KOPT-K1 (cell line): ENCODE data around the gene C2CD3.

ENCODE experiments used
- H3K27ac ChIP-seq: fragments of 200-600 bp; sonication (generic); 2 replicates; pipeline ENCODE4 v1.5.1; 2016; ENCODE audit warnings: antibody characterized with exemption, mild to moderate bottlenecking, low read depth, low read length; ENCODE audit not compliant: poor library complexity, severe bottlenecking
- H3K36me3 ChIP-seq: fragments of 200-600 bp; sonication (generic); 2 replicates; pipeline ENCODE4 v1.5.1; 2017; ENCODE audit warnings: antibody characterized with exemption, mild to moderate bottlenecking, low read length, moderate library complexity; ENCODE audit not compliant: insufficient read depth
- H3K9me3 ChIP-seq: fragments of 200-600 bp; sonication (generic); 2 replicates; pipeline ENCODE4 v1.5.1; 2017; ENCODE audit warnings: antibody characterized with exemption, low read length, mild to moderate bottlenecking; ENCODE audit not compliant: insufficient read depth, poor library complexity, severe bottlenecking

The C2CD3 gene

GRCh38 chr11:74015919-74016684, 154.7 kb downstream of the C2CD3 start:
- H3K9me3 ChIP-seq: no peaks in the 10 kb centered on the region
- H3K27ac ChIP-seq: no peak overlapping the region
- peaks cover 53% of the 10 kb centered on the region for H3K36me3 ChIP-seq

- H3K27ac ChIP-seq: peak overlapping the region; percentile 7
- H3K36me3 ChIP-seq: peaks cover 50% of the 10 kb centered on the region
- no peaks in the 10 kb centered on the region for H3K9me3 ChIP-seq
These were observed 155.9 kb downstream of the C2CD3 start for GRCh38 chr11:74014880-74015279.

- H3K9me3 ChIP-seq: no peaks in the 10 kb centered on the region
- H3K27ac ChIP-seq: no peak overlapping the region
- H3K36me3 ChIP-seq: peaks cover 41% of the 10 kb centered on the region
These were observed 157.7 kb downstream of the C2CD3 start for GRCh38 chr11:74013141-74013540.

GRCh38 chr11:74012074-74012809, 158.6 kb downstream of the C2CD3 start:
- Histone ChIP-seq H3K9me3 (no peaks in the 10 kb centered on the region), H3K27ac (peak overlapping the region; percentile 4), H3K36me3 (peaks cover 35% of the 10 kb centered on the region)

- Histone ChIP-seq H3K9me3 (no peaks in the 10 kb centered on the region), H3K27ac (peak overlapping the region; percentile 4), H3K36me3 (peaks cover 28% of the 10 kb centered on the region)
These were observed 159.3 kb downstream of the C2CD3 start for GRCh38 chr11:74011360-74012073.

- Histone ChIP-seq H3K9me3 (no peaks in the 10 kb centered on the region), H3K36me3 (peaks cover 20% of the 10 kb centered on the region; the same call in 1 of the 2 replicates), H3K27ac (peak overlapping the region; percentile 4)
These were observed 160.2 kb downstream of the C2CD3 start for GRCh38 chr11:74010306-74011300.

GRCh38 chr11:74009675-74010305, 161.0 kb downstream of the C2CD3 start:
- Histone ChIP-seq H3K9me3 (no peaks in the 10 kb centered on the region), H3K27ac (no peak overlapping the region), H3K36me3 (peaks cover 20% of the 10 kb centered on the region; the same call in 1 of the 2 replicates)

GRCh38 chr11:74009230-74009547, 161.6 kb downstream of the C2CD3 start:
- Histone ChIP-seq H3K27ac (no peak overlapping the region), H3K9me3 (no peaks in the 10 kb centered on the region), H3K36me3 (peaks cover 20% of the 10 kb centered on the region; the same call in 1 of the 2 replicates)

- no peak within 1 kb of the TSS for H3K27ac ChIP-seq
- no peaks in the 10 kb centered on the region for H3K9me3 ChIP-seq
- H3K36me3 ChIP-seq: peaks cover 22% of the 10 kb centered on the region; the same call in 1 of the 2 replicates
These were observed 162.2 kb downstream of the C2CD3 start, which contains the start of gene UCP3 for GRCh38 chr11:74008373-74009229. TSS of gene UCP3 (minus strand) at chr11:74009085. CDS start at chr11:74007042, 2,043 bp downstream.

- Histone ChIP-seq H3K9me3 (no peaks in the 10 kb centered on the region), H3K36me3 (peaks cover 22% of the 10 kb centered on the region; the same call in 1 of the 2 replicates), H3K27ac (no peak overlapping the region)
These were observed 163.0 kb downstream of the C2CD3 start for GRCh38 chr11:74007691-74008372.

GRCh38 chr11:74006743-74007304, 164.0 kb downstream of the C2CD3 start:
- H3K36me3 ChIP-seq: peaks cover 17% of the 10 kb centered on the region; the same call in 1 of the 2 replicates
- H3K9me3 ChIP-seq: no peaks in the 10 kb centered on the region
- no peak overlapping the region for H3K27ac ChIP-seq

- Histone ChIP-seq H3K9me3 (no peaks in the 10 kb centered on the region), H3K36me3 (peaks cover 17% of the 10 kb centered on the region; the same call in 1 of the 2 replicates), H3K27ac (peak overlapping the region; percentile 54)
These were observed 164.9 kb downstream of the C2CD3 start for GRCh38 chr11:74005721-74006517.
